Measurements from ENCODE around the gene SPINK2. TPM values are rescaled to one million over a fixed set of nuclear protein-coding genes. Genes with fewer than 3 reads are reported as not detected.

SPINK2 gene
- total and polyA plus RNA-seq, 10 of the 15 experiments (the other 5 are each of a cell fraction or from before 2014, with no cell fraction given), result 0.13 to 1.0 (median 0.61) TPM; not detected in 1

DNA sequence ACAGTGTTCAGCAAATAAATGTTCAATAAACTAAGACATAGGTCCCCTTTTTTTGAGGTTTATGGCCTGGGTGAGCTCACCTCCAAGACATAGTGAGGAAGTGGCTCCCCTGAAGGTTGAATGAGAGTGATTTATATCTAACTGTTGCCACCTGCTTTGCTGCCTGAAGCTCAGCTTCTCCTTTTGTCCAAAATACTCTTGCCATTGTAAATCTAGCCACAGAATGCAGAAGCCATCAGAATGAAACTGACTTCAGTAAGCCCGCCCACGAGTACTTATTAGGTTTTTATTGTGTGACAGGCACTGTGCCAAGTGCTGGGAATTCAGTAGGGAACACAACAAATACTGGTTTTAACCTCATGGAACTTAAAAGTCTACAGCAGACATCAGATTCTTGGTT lies 18.0 kb downstream of the SPINK2 start (continued):
- TF ChIP-seq FOXK2 (IDR thresholded peaks at IDR 0.05), result no peak
- TF ChIP-seq TCF7 (IDR thresholded peaks at IDR 0.05; ENCODE audit: borderline replicate concordance), result no peak
- TF ChIP-seq TCF12 (IDR thresholded peaks at IDR 0.05; ENCODE audit: low read depth, low read length), result no peak
- no peak for TF ChIP-seq SMAD5 (IDR thresholded peaks at IDR 0.05; ENCODE audit: low read depth)
- 0 out of 2 replicates have a peak, but pooled peaks have one; percentile 22 for TF ChIP-seq GATAD2B (conservative IDR thresholded peaks at IDR 0.05; ENCODE audit: low read depth)
- TF ChIP-seq, protein P1, sequence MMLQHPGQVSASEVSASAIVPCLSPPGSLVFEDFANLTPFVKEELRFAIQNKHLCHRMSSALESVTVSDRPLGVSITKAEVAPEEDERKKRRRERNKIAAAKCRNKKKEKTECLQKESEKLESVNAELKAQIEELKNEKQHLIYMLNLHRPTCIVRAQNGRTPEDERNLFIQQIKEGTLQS (IDR thresholded peaks at IDR 0.05; ENCODE audit: borderline replicate concordance, extremely low read depth, low read depth, low read length), result no peak
- TF ChIP-seq TARDBP (IDR thresholded peaks at IDR 0.05; ENCODE audit: borderline replicate concordance), result no peak
- no peak for TF ChIP-seq JUNB (IDR thresholded peaks at IDR 0.05)
- no peak for TF ChIP-seq ZZZ3 (IDR thresholded peaks at IDR 0.05; ENCODE audit: control insufficient read depth, insufficient read length, low read depth)
- no peak for TF ChIP-seq YBX1 (IDR thresholded peaks at IDR 0.05)
- TF ChIP-seq, protein P2, sequence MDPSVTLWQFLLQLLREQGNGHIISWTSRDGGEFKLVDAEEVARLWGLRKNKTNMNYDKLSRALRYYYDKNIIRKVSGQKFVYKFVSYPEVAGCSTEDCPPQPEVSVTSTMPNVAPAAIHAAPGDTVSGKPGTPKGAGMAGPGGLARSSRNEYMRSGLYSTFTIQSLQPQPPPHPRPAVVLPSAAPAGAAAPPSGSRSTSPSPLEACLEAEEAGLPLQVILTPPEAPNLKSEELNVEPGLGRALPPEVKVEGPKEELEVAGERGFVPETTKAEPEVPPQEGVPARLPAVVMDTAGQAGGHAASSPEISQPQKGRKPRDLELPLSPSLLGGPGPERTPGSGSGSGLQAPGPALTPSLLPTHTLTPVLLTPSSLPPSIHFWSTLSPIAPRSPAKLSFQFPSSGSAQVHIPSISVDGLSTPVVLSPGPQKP (IDR thresholded peaks at IDR 0.05; ENCODE audit: low read depth, low read length), result no peak
- TF ChIP-seq, protein P3, sequence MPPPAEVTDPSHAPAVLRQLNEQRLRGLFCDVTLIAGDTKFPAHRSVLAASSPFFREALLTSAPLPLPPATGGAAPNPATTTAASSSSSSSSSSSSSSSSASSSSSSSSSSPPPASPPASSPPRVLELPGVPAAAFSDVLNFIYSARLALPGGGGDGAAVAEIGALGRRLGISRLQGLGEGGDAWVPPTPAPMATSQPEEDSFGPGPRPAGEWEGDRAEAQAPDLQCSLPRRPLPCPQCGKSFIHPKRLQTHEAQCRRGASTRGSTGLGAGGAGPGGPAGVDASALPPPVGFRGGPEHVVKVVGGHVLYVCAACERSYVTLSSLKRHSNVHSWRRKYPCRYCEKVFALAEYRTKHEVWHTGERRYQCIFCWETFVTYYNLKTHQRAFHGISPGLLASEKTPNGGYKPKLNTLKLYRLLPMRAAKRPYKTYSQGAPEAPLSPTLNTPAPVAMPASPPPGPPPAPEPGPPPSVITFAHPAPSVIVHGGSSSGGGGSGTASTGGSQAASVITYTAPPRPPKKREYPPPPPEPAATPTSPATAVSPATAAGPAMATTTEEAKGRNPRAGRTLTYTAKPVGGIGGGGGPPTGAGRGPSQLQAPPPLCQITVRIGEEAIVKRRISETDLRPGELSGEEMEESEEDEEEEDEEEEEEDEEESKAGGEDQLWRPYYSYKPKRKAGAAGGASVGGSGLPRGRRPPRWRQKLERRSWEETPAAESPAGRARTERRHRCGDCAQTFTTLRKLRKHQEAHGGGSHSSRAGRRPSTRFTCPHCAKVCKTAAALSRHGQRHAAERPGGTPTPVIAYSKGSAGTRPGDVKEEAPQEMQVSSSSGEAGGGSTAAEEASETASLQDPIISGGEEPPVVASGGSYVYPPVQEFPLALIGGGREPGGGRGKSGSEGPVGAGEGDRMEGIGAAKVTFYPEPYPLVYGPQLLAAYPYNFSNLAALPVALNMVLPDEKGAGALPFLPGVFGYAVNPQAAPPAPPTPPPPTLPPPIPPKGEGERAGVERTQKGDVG (CRISPR knock-in tag; IDR thresholded peaks at IDR 0.05), result no peak
- no peak for TF ChIP-seq ZNF384 (IDR thresholded peaks at IDR 0.05; ENCODE audit: borderline replicate concordance, low read depth, low read length)
- no peak for TF ChIP-seq KLF5 (IDR thresholded peaks at IDR 0.05; ENCODE audit: partially characterized antibody)
- TF ChIP-seq ZBED1 (IDR thresholded peaks at IDR 0.05; ENCODE audit: borderline replicate concordance), result no peak
- TF ChIP-seq, protein P4, sequence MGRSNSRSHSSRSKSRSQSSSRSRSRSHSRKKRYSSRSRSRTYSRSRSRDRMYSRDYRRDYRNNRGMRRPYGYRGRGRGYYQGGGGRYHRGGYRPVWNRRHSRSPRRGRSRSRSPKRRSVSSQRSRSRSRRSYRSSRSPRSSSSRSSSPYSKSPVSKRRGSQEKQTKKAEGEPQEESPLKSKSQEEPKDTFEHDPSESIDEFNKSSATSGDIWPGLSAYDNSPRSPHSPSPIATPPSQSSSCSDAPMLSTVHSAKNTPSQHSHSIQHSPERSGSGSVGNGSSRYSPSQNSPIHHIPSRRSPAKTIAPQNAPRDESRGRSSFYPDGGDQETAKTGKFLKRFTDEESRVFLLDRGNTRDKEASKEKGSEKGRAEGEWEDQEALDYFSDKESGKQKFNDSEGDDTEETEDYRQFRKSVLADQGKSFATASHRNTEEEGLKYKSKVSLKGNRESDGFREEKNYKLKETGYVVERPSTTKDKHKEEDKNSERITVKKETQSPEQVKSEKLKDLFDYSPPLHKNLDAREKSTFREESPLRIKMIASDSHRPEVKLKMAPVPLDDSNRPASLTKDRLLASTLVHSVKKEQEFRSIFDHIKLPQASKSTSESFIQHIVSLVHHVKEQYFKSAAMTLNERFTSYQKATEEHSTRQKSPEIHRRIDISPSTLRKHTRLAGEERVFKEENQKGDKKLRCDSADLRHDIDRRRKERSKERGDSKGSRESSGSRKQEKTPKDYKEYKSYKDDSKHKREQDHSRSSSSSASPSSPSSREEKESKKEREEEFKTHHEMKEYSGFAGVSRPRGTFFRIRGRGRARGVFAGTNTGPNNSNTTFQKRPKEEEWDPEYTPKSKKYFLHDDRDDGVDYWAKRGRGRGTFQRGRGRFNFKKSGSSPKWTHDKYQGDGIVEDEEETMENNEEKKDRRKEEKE (IDR thresholded peaks at IDR 0.05), result no peak
- TF ChIP-seq SIX5 (IDR thresholded peaks at IDR 0.05; ENCODE audit: low read depth, low read length, severe bottlenecking), result no peak
- TF ChIP-seq SUZ12 (IDR thresholded peaks at IDR 0.05; ENCODE audit: unreplicated experiment), result no peak
- TF ChIP-seq GABPA (IDR thresholded peaks at IDR 0.05; ENCODE audit: low read depth), result no peak
- TF ChIP-seq, protein P5, sequence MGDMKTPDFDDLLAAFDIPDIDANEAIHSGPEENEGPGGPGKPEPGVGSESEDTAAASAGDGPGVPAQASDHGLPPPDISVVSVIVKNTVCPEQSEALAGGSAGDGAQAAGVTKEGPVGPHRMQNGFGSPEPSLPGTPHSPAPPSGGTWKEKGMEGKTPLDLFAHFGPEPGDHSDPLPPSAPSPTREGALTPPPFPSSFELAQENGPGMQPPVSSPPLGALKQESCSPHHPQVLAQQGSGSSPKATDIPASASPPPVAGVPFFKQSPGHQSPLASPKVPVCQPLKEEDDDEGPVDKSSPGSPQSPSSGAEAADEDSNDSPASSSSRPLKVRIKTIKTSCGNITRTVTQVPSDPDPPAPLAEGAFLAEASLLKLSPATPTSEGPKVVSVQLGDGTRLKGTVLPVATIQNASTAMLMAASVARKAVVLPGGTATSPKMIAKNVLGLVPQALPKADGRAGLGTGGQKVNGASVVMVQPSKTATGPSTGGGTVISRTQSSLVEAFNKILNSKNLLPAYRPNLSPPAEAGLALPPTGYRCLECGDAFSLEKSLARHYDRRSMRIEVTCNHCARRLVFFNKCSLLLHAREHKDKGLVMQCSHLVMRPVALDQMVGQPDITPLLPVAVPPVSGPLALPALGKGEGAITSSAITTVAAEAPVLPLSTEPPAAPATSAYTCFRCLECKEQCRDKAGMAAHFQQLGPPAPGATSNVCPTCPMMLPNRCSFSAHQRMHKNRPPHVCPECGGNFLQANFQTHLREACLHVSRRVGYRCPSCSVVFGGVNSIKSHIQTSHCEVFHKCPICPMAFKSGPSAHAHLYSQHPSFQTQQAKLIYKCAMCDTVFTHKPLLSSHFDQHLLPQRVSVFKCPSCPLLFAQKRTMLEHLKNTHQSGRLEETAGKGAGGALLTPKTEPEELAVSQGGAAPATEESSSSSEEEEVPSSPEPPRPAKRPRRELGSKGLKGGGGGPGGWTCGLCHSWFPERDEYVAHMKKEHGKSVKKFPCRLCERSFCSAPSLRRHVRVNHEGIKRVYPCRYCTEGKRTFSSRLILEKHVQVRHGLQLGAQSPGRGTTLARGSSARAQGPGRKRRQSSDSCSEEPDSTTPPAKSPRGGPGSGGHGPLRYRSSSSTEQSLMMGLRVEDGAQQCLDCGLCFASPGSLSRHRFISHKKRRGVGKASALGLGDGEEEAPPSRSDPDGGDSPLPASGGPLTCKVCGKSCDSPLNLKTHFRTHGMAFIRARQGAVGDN (IDR thresholded peaks at IDR 0.05), result no peak
- no peak for TF ChIP-seq ZNF274 (IDR thresholded peaks at IDR 0.05; ENCODE audit: insufficient read depth, insufficient read length)
- no peak for TF ChIP-seq POLR2A (IDR thresholded peaks at IDR 0.05; ENCODE audit: low read depth, low read length)

Data from GM12878 (cell line).